SKM-1 treated with dmso at 0.1 percent for 144 hours (cell line): ENCODE data around the gene CGB8.
"Not testable (repeated sequence)": the region's sequence is repeated elsewhere in the genome, so short reads cannot be mapped to it uniquely, and the experiment has no call there.

Experiments
- DNase-seq: peaks from one replicate; lab custom pipeline; 2025; ENCODE audit not compliant: unreplicated experiment; lab: John Stamatoyannopoulos, UW

Gene CGB8

GRCh38 chr19:49049011-49049410 is at the start of gene CGB8:
Gene CGB8, minus strand, starts transcription at chr19:49049111. Its CDS starts 372 bp downstream, at chr19:49048739.
- DNase-seq, result not testable (repeated sequence)

- peak; percentile 26 for DNase-seq
Measured at GRCh38 chr19:49097453-49098288, 48.8 kb upstream of the CGB8 start.

- no peak for DNase-seq
Measured at GRCh38 chr19:49094505-49095482, 45.9 kb upstream of the CGB8 start.

GRCh38 chr19:49092686-49093085 is 43.8 kb upstream of the CGB8 start:
- no peak for DNase-seq

GRCh38 chr19:49091391-49092038 is 42.6 kb upstream of the CGB8 start:
- no peak for DNase-seq

GRCh38 chr19:49086296-49086695 is 37.4 kb upstream of the CGB8 start:
- DNase-seq, result no peak

- no peak for DNase-seq
Measured at GRCh38 chr19:49085868-49086232, 36.9 kb upstream of the CGB8 start.

GRCh38 chr19:49085020-49085867 is 36.3 kb upstream of the CGB8 start, which contains the start of gene SNRNP70:
Gene SNRNP70, plus strand, starts transcription at chr19:49085451. Its CDS starts 964 bp downstream, at chr19:49086415.
- DNase-seq, result peak; percentile 80

GRCh38 chr19:49084206-49085019 is 35.5 kb upstream of the CGB8 start:
- DNase-seq, result no peak

GRCh38 chr19:49081273-49081672 is 32.4 kb upstream of the CGB8 start:
- no peak for DNase-seq

- no peak for DNase-seq
Measured at GRCh38 chr19:49080392-49080791, 31.5 kb upstream of the CGB8 start.

GRCh38 chr19:49074869-49075268 is 26.0 kb upstream of the CGB8 start:
- DNase-seq, result not testable (repeated sequence)

- DNase-seq, result peak; percentile 6
Measured at GRCh38 chr19:49073514-49074378, 24.8 kb upstream of the CGB8 start.

- no peak for DNase-seq
Measured at GRCh38 chr19:49071860-49072547, 23.1 kb upstream of the CGB8 start.

GRCh38 chr19:49070416-49070815 is 21.5 kb upstream of the CGB8 start:
- DNase-seq, result no peak

GRCh38 chr19:49069026-49069425 is 20.1 kb upstream of the CGB8 start:
- no peak for DNase-seq

- no peak for DNase-seq
Measured at GRCh38 chr19:49067554-49067953, 18.6 kb upstream of the CGB8 start.
